ENCODE data around the gene TMEM44. TPM values are rescaled to one million over a fixed set of nuclear protein-coding genes. Genes with fewer than 3 reads are reported as not detected.
A peak's percentile ranks its signal among the peaks of the same experiment; 100 is the strongest.

TMEM44 gene
- total and polyA plus RNA-seq, 9 of the 15 experiments (the other 6 are each of a cell fraction or from before 2014, with no cell fraction given) = 0.53 to 18.1 (median 11.3) TPM

- 26% methylated on average over 3 of the region's 3 CpGs for WGBS (ENCODE audit: insufficient coverage, low coverage, missing lambda C conversion rate)
Observed at GRCh38 chr3:194539498-194539897, 93.7 kb downstream of the TMEM44 start.

More at GRCh38 chr3:194539498-194539897, 93.7 kb downstream of the TMEM44 start:
- Histone ChIP-seq H3K27ac (ENCODE audit: extremely low read depth, low read depth, low read length) (no peak overlapping the region), H3K9me3 (replicated peaks; ENCODE audit: control insufficient read depth, insufficient read depth, low read depth, low read length) (peaks cover 5% of the 10 kb centered on the region), H3K27me3 (ENCODE audit: control insufficient read depth in 2 of 2, insufficient read depth in 2 of 2, low read length in 2 of 2) (no peaks in the 10 kb centered on the region), H3K4me2 (ENCODE audit: insufficient read depth, low read length) (no peak overlapping the region), H3K36me3 (ENCODE audit: control insufficient read depth, insufficient read depth, low read length) (no peaks in the 10 kb centered on the region), H3K4me1 (replicated peaks in 1 of 2; ENCODE audit: control insufficient read depth in 2 of 2, insufficient read depth in 2 of 2, low read length in 2 of 2) (no peaks in the 10 kb centered on the region; a peak in 2 of 5 replicates), H3K79me2 (ENCODE audit: control insufficient read depth, insufficient read depth, low read length) (no peaks in the 10 kb centered on the region), H2AFZ (ENCODE audit: low read depth, low read length) (no peak overlapping the region), H3K4me3 (no peak overlapping the region), H4K20me1 (replicated peaks; ENCODE audit: control insufficient read depth, insufficient read depth, low read length) (no peaks in the 10 kb centered on the region), H3K9me1 (ENCODE audit: control insufficient read depth, insufficient read depth, low read length) (no peaks in the 10 kb centered on the region), H3K9ac (ENCODE audit: insufficient read depth in 1 of 2, low read depth in 2 of 2, low read length in 2 of 2) (no peak overlapping the region)
- POLR2A ChIA-PET = no interaction called here
- DNase-seq (ENCODE audit: extremely low read depth in 1 of 4, low spot score in 3 of 4) (no peak), FAIRE-seq (no peak), ATAC-seq (no peak)
- CTCF ChIA-PET (ENCODE audit: low intra/inter-chr PET ratio) = no interaction called here
- TF ChIP-seq RCOR1 (IDR thresholded peaks at IDR 0.05; ENCODE audit: borderline replicate concordance in 1 of 2, low read depth in 2 of 2, low read length in 2 of 2) = 0 out of 4 replicates have a peak, but pooled peaks of 1 of the 2 experiments have one; percentile 21
- no peak for TF ChIP-seq CHCHD3 (CRISPR knock-in tag; IDR thresholded peaks at IDR 0.05)
- TF ChIP-seq BCOR (IDR thresholded peaks at IDR 0.05) = peak; percentile 73; the same call in 1 of the 2 replicates
- TF ChIP-seq ZFP36 (IDR thresholded peaks at IDR 0.05; ENCODE audit: low read depth, low read length, partially characterized antibody) = peak; percentile 52
- TF ChIP-seq SRF (CRISPR knock-in tag; IDR thresholded peaks at IDR 0.05) = no peak
- no peak for TF ChIP-seq YBX1 (IDR thresholded peaks at IDR 0.05)
- TF ChIP-seq TFAP4 (CRISPR knock-in tag; IDR thresholded peaks at IDR 0.05; ENCODE audit: borderline replicate concordance) = no peak
- 0 out of 2 replicates have a peak, but pooled peaks have one; percentile 21 for TF ChIP-seq HDAC2 (IDR thresholded peaks at IDR 0.05)
- peak; percentile 39 to 52; a peak in 1 of 4 replicates for TF ChIP-seq KDM1A (IDR thresholded peaks at IDR 0.05)
- TF ChIP-seq RBM25 (IDR thresholded peaks at IDR 0.05; ENCODE audit: low read depth, low read length, severe bottlenecking) = peak; percentile 86
- BruUV-seq (replicated peaks) = no TSS peak
- intact Hi-C loops (cut with micrococcal nuclease) (no loop called here), in situ Hi-C loops (cut with MboI) (no loop called here)
